Astrocyte (in vitro differentiated cells and primary cell): ENCODE measurements around the gene TMEM40. TPM values are rescaled to one million over a fixed set of nuclear protein-coding genes. Genes with fewer than 3 reads are reported as not detected.
"Not testable (repeated sequence)": the region's sequence is repeated elsewhere in the genome, so short reads cannot be mapped to it uniquely, and the experiment has no call there.

Experiments used
- DNase-seq: peaks from one replicate; pipeline ENCODE4 v3.0.0-alpha.2; 2010; ENCODE audit warnings: low read depth
- FAIRE-seq: peaks from 2 replicates; lab custom pipeline; 2011; peaks lifted over from hg19 to GRCh38; lab: Jason Lieb, UNC
- H2AFZ ChIP-seq: 2 replicates; pipeline ENCODE4 v1.6.0; 2012; ENCODE audit warnings: low read depth, low read length, inconsistent platforms
- H3K27ac ChIP-seq: 2 replicates; pipeline ENCODE4 v1.5.1; 2011; ENCODE audit warnings: low read depth, low read length, inconsistent platforms
- H3K27me3 ChIP-seq: 2 replicates; pipeline ENCODE4 v1.6.0; 2011; ENCODE audit warnings: low read length, inconsistent platforms; ENCODE audit not compliant: insufficient read depth
- H3K36me3 ChIP-seq: 2 replicates; pipeline ENCODE4 v1.5.1; 2011; ENCODE audit warnings: low read length, inconsistent platforms; ENCODE audit not compliant: insufficient read depth
- H3K4me1 ChIP-seq: 2 replicates; pipeline ENCODE4 v1.5.1; 2011; ENCODE audit warnings: low read length, inconsistent platforms; ENCODE audit not compliant: insufficient read depth
- H3K4me2 ChIP-seq: 2 replicates; pipeline ENCODE4 v1.6.0; 2012; ENCODE audit warnings: low read length, inconsistent platforms
- H3K4me3 ChIP-seq: 2 replicates; pipeline ENCODE4 v1.5.1; 2011; ENCODE audit warnings: low read depth, mild to moderate bottlenecking, low read length, inconsistent platforms; ENCODE audit not compliant: insufficient read depth
- H3K79me2 ChIP-seq: 2 replicates; pipeline ENCODE4 v1.6.0; 2012; ENCODE audit warnings: mild to moderate bottlenecking, low read length, inconsistent platforms; ENCODE audit not compliant: insufficient read depth
- H3K9ac ChIP-seq: 2 replicates; pipeline ENCODE4 v1.6.0; 2012; ENCODE audit warnings: mild to moderate bottlenecking, low read length, inconsistent platforms
- H3K9me3 ChIP-seq: 2 replicates; pipeline ENCODE4 v1.5.1; 2012; ENCODE audit warnings: low read depth, mild to moderate bottlenecking, low read length, inconsistent platforms; ENCODE audit not compliant: insufficient read depth
- H4K20me1 ChIP-seq: 2 replicates; pipeline ENCODE4 v1.6.0; 2012; ENCODE audit warnings: low read length, inconsistent platforms; ENCODE audit not compliant: insufficient read depth
- H3K27ac Mint-ChIP-seq: one replicate; pipeline ENCODE4 v1.8.0; 2021; ENCODE audit warnings: mild to moderate bottlenecking, mixed read lengths; ENCODE audit not compliant: unreplicated experiment
- H3K27me3 Mint-ChIP-seq: one replicate; pipeline ENCODE4 v1.8.0; 2021; ENCODE audit warnings: low read depth, mixed read lengths; ENCODE audit not compliant: unreplicated experiment
- H3K36me3 Mint-ChIP-seq: one replicate; pipeline ENCODE4 v1.8.0; 2021; ENCODE audit warnings: low read depth, mixed read lengths; ENCODE audit not compliant: unreplicated experiment
- H3K4me1 Mint-ChIP-seq: one replicate; pipeline ENCODE4 v1.8.0; 2021; ENCODE audit warnings: low read depth, mixed read lengths; ENCODE audit not compliant: unreplicated experiment
- H3K4me3 Mint-ChIP-seq: one replicate; pipeline ENCODE4 v1.8.0; 2021; ENCODE audit warnings: mild to moderate bottlenecking, moderate library complexity, mixed read lengths; ENCODE audit not compliant: unreplicated experiment
- H3K9me3 Mint-ChIP-seq: one replicate; pipeline ENCODE4 v1.8.0; 2021; ENCODE audit warnings: mild to moderate bottlenecking, mixed read lengths; ENCODE audit not compliant: unreplicated experiment
- CTCF ChIP-seq: IDR thresholded peaks from 2 replicates; pipeline ENCODE4 v1.5.1; 2011; ENCODE audit warnings: low read depth, mild to moderate bottlenecking, inconsistent platforms, low read length, moderate library complexity; ENCODE audit not compliant: insufficient read depth
- EZH2 ChIP-seq: IDR thresholded peaks from 2 replicates; pipeline ENCODE4 v1.6.1; 2012; ENCODE audit warnings: mild to moderate bottlenecking, low read length, inconsistent platforms; ENCODE audit not compliant: insufficient read depth
- total RNA-seq: library from RNA; stranded (reverse); gene quantifications from 2 replicates; pipeline ENCODE4 v1.2.1, GENCODE V29; 2021

TMEM40 gene
- total RNA-seq, 1 donor from 2014 or later, result 2.0 TPM

- Mint-ChIP-seq H3K9me3 (no peaks in the 10 kb centered on the region), H3K27ac (no peak overlapping the region), H3K4me3 (no peak overlapping the region), H3K36me3 (no peaks in the 10 kb centered on the region), H3K4me1 (peaks cover 6% of the 10 kb centered on the region), H3K27me3 (peaks cover 19% of the 10 kb centered on the region)
- no peaks in the 10 kb centered on the region for H4K20me1 ChIP-seq
- H3K36me3 ChIP-seq, result no peaks in the 10 kb centered on the region
- no peaks in the 10 kb centered on the region for H3K79me2 ChIP-seq
- no peak overlapping the region for H2AFZ ChIP-seq
- H3K9me3 ChIP-seq, result no peaks in the 10 kb centered on the region
- H3K4me1 ChIP-seq, result no peaks in the 10 kb centered on the region
- H3K27me3 ChIP-seq, result peaks cover 10% of the 10 kb centered on the region
- FAIRE-seq, result no peak
- H3K4me3 ChIP-seq, result no peak overlapping the region
- H3K27ac ChIP-seq, result no peak overlapping the region
- no peak overlapping the region for H3K9ac ChIP-seq
- H3K4me2 ChIP-seq, result no peak overlapping the region
- no peak for DNase-seq
- no peak for TF ChIP-seq CTCF
- no peak for TF ChIP-seq EZH2
Measured at GRCh38 chr3:12777171-12777570, 18.1 kb upstream of the TMEM40 start.

GRCh38 chr3:12775970-12776369 lies 16.9 kb upstream of the TMEM40 start:
- not testable (repeated sequence) for H3K4me2 ChIP-seq, H3K9me3 Mint-ChIP-seq, H3K4me3 Mint-ChIP-seq, H3K27ac ChIP-seq, H3K36me3 ChIP-seq, H4K20me1 ChIP-seq, H3K27me3 ChIP-seq, H3K4me1 Mint-ChIP-seq, H3K27ac Mint-ChIP-seq, H3K36me3 Mint-ChIP-seq, H3K9ac ChIP-seq, H2AFZ ChIP-seq, H3K9me3 ChIP-seq, H3K4me1 ChIP-seq, FAIRE-seq, H3K79me2 ChIP-seq, DNase-seq, H3K4me3 ChIP-seq
- peaks cover 19% of the 10 kb centered on the region for H3K27me3 Mint-ChIP-seq

GRCh38 chr3:12775226-12775625 lies 16.2 kb upstream of the TMEM40 start:
- Histone ChIP-seq H3K36me3 (no peaks in the 10 kb centered on the region), H3K9ac (no peak overlapping the region), H3K27ac (no peak overlapping the region), H3K79me2 (no peaks in the 10 kb centered on the region), H3K4me2 (no peak overlapping the region), H2AFZ (no peak overlapping the region), H4K20me1 (no peaks in the 10 kb centered on the region), H3K4me1 (no peaks in the 10 kb centered on the region), H3K4me3 (no peak overlapping the region), H3K27me3 (peaks cover 10% of the 10 kb centered on the region), H3K9me3 (no peaks in the 10 kb centered on the region)
- H3K36me3 Mint-ChIP-seq, result no peaks in the 10 kb centered on the region
- no peaks in the 10 kb centered on the region for H3K4me1 Mint-ChIP-seq
- no peak for TF ChIP-seq EZH2
- TF ChIP-seq CTCF, result no peak
- no peak for FAIRE-seq
- no peak overlapping the region for H3K4me3 Mint-ChIP-seq
- no peaks in the 10 kb centered on the region for H3K9me3 Mint-ChIP-seq
- no peak for DNase-seq
- peaks cover 19% of the 10 kb centered on the region for H3K27me3 Mint-ChIP-seq
- H3K27ac Mint-ChIP-seq, result no peak overlapping the region
